Measurements from ENCODE around the gene NCKAP5.

DNA sequence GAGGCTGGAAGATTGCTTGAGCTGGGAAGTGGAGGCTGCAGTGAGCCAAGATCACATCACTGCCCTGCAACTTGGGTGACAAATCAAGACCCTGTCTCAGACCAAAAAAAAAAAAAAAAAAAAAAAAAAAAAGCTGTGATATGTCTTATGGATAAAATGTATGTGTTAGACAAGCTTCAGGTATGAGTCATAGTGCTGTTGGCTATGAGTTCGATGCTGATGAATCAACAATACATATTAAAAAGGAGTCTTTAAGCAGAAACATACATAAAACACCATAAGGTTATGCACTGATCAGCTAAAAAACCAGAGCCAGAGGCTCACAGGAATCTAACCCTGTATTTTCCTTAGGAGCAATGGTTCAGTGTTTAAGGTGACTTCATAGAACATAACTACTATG lies 332.3 kb downstream of the NCKAP5 start:
- TF ChIP-seq SP1 (IDR thresholded peaks at IDR 0.05) (no peak), NFRKB (IDR thresholded peaks at IDR 0.05) (no peak), CTBP1 (IDR thresholded peaks at IDR 0.05; ENCODE audit: borderline replicate concordance) (no peak), TARDBP (IDR thresholded peaks at IDR 0.05) (no peak), FOXM1 (IDR thresholded peaks at IDR 0.05; ENCODE audit: borderline replicate concordance) (no peak), BHLHE40 (IDR thresholded peaks at IDR 0.05; ENCODE audit: borderline replicate concordance) (no peak), PKNOX1 (IDR thresholded peaks at IDR 0.05) (no peak), SUZ12 (IDR thresholded peaks at IDR 0.05) (no peak)

All from HEK293T (cell line).